ENCODE data around the gene GALNT9.

The GALNT9 gene

GRCh38 chr12:132187646-132188450 lies 141.5 kb downstream of the GALNT9 start:
- Mint-ChIP-seq H3K9me3 (peaks cover 9% of the 10 kb centered on the region), H3K36me3 (no peaks in the 10 kb centered on the region), H3K4me3 (no peak overlapping the region), H3K27me3 (no peaks in the 10 kb centered on the region), H3K4me1 (peaks cover 30% of the 10 kb centered on the region), H3K27ac (no peak overlapping the region)
- no peak for ATAC-seq

GRCh38 chr12:132186857-132187620 lies 142.3 kb downstream of the GALNT9 start:
- H3K4me1 Mint-ChIP-seq = peaks cover 30% of the 10 kb centered on the region
- H3K4me3 Mint-ChIP-seq = no peak overlapping the region

GRCh38 chr12:132186208-132186856 lies 143.1 kb downstream of the GALNT9 start:
- H3K9me3 Mint-ChIP-seq = peaks cover 9% of the 10 kb centered on the region
- peaks cover 6% of the 10 kb centered on the region for H3K27me3 Mint-ChIP-seq
- ATAC-seq = no peak
- H3K27ac Mint-ChIP-seq = no peak overlapping the region
- peaks cover 30% of the 10 kb centered on the region for H3K4me1 Mint-ChIP-seq
- no peak overlapping the region for H3K4me3 Mint-ChIP-seq
- H3K36me3 Mint-ChIP-seq = no peaks in the 10 kb centered on the region

More at GRCh38 chr12:132186857-132187620, 142.3 kb downstream of the GALNT9 start:
- Mint-ChIP-seq H3K27me3 (no peaks in the 10 kb centered on the region), H3K36me3 (no peaks in the 10 kb centered on the region), H3K27ac (no peak overlapping the region), H3K9me3 (peaks cover 9% of the 10 kb centered on the region)
- no peak for ATAC-seq

- H3K9me3 Mint-ChIP-seq = peaks cover 9% of the 10 kb centered on the region
- no peaks in the 10 kb centered on the region for H3K36me3 Mint-ChIP-seq
- H3K4me1 Mint-ChIP-seq = peaks cover 26% of the 10 kb centered on the region
- no peak overlapping the region for H3K4me3 Mint-ChIP-seq
- H3K27me3 Mint-ChIP-seq = peaks cover 11% of the 10 kb centered on the region
- no peak for ATAC-seq
- no peak overlapping the region for H3K27ac Mint-ChIP-seq
Measured at GRCh38 chr12:132185705-132186104, 143.7 kb downstream of the GALNT9 start.

GRCh38 chr12:132182711-132183365 lies 146.6 kb downstream of the GALNT9 start:
- Mint-ChIP-seq H3K27me3 (peaks cover 33% of the 10 kb centered on the region), H3K27ac (no peak overlapping the region), H3K36me3 (no peaks in the 10 kb centered on the region), H3K4me1 (peaks cover 10% of the 10 kb centered on the region), H3K4me3 (no peak overlapping the region), H3K9me3 (peaks cover 9% of the 10 kb centered on the region)
- no peak for ATAC-seq

GRCh38 chr12:132182206-132182710 lies 147.1 kb downstream of the GALNT9 start:
- Mint-ChIP-seq H3K9me3 (peaks cover 9% of the 10 kb centered on the region), H3K27me3 (peaks cover 34% of the 10 kb centered on the region), H3K27ac (no peak overlapping the region), H3K4me3 (no peak overlapping the region), H3K4me1 (peaks cover 9% of the 10 kb centered on the region), H3K36me3 (no peaks in the 10 kb centered on the region)
- no peak for ATAC-seq

GRCh38 chr12:132181570-132182200 lies 147.7 kb downstream of the GALNT9 start:
- ATAC-seq = no peak
- no peak overlapping the region for H3K4me3 Mint-ChIP-seq
- H3K27me3 Mint-ChIP-seq = peaks cover 40% of the 10 kb centered on the region
- no peak overlapping the region for H3K27ac Mint-ChIP-seq
- peaks cover 3% of the 10 kb centered on the region for H3K4me1 Mint-ChIP-seq
- no peaks in the 10 kb centered on the region for H3K36me3 Mint-ChIP-seq
- H3K9me3 Mint-ChIP-seq = peaks cover 9% of the 10 kb centered on the region

GRCh38 chr12:132180648-132181546 lies 148.5 kb downstream of the GALNT9 start:
- ATAC-seq = no peak
- H3K27me3 Mint-ChIP-seq = peaks cover 47% of the 10 kb centered on the region
- no peaks in the 10 kb centered on the region for H3K4me1 Mint-ChIP-seq
- H3K36me3 Mint-ChIP-seq = no peaks in the 10 kb centered on the region
- H3K4me3 Mint-ChIP-seq = no peak overlapping the region
- H3K27ac Mint-ChIP-seq = no peak overlapping the region
- H3K9me3 Mint-ChIP-seq = peaks cover 7% of the 10 kb centered on the region

GRCh38 chr12:132179431-132180362 lies 149.7 kb downstream of the GALNT9 start:
- peaks cover 3% of the 10 kb centered on the region for H3K4me1 Mint-ChIP-seq
- no peak overlapping the region for H3K4me3 Mint-ChIP-seq
- H3K36me3 Mint-ChIP-seq = no peaks in the 10 kb centered on the region
- H3K27me3 Mint-ChIP-seq = peaks cover 51% of the 10 kb centered on the region
- H3K9me3 Mint-ChIP-seq = peaks cover 4% of the 10 kb centered on the region
- no peak overlapping the region for H3K27ac Mint-ChIP-seq
- no peak for ATAC-seq

GRCh38 chr12:132178801-132179401 lies 150.5 kb downstream of the GALNT9 start:
- Mint-ChIP-seq H3K9me3 (no peaks in the 10 kb centered on the region), H3K27ac (no peak overlapping the region)

GRCh38 chr12:132178316-132178715 lies 151.1 kb downstream of the GALNT9 start:
- H3K27me3 Mint-ChIP-seq = peaks cover 63% of the 10 kb centered on the region
- ATAC-seq = no peak
- no peak overlapping the region for H3K4me3 Mint-ChIP-seq
- no peaks in the 10 kb centered on the region for H3K9me3 Mint-ChIP-seq
- H3K4me1 Mint-ChIP-seq = peaks cover 13% of the 10 kb centered on the region
- H3K27ac Mint-ChIP-seq = no peak overlapping the region
- H3K36me3 Mint-ChIP-seq = no peaks in the 10 kb centered on the region

More at GRCh38 chr12:132178801-132179401, 150.5 kb downstream of the GALNT9 start:
- H3K27me3 Mint-ChIP-seq = peaks cover 59% of the 10 kb centered on the region
- H3K36me3 Mint-ChIP-seq = no peaks in the 10 kb centered on the region
- no peak for ATAC-seq
- H3K4me3 Mint-ChIP-seq = no peak overlapping the region
- H3K4me1 Mint-ChIP-seq = peaks cover 9% of the 10 kb centered on the region

GRCh38 chr12:132176920-132177551 lies 152.4 kb downstream of the GALNT9 start:
- H3K27me3 Mint-ChIP-seq = peaks cover 76% of the 10 kb centered on the region
- no peaks in the 10 kb centered on the region for H3K36me3 Mint-ChIP-seq
- peaks cover 20% of the 10 kb centered on the region for H3K4me1 Mint-ChIP-seq
- no peak overlapping the region for H3K27ac Mint-ChIP-seq
- no peaks in the 10 kb centered on the region for H3K9me3 Mint-ChIP-seq
- ATAC-seq = no peak
- H3K4me3 Mint-ChIP-seq = no peak overlapping the region

All from stimulated activated memory B cell treated with anti-CD40 and anti-IgM and Interleukin-4, amounts not matched to agents 10 μg/mL and 1 μg/mL and 100 μg/mL, for 72 hours (primary cell).